ENCODE data around the gene CENPM. TPM values are rescaled to one million over a fixed set of nuclear protein-coding genes. Genes with fewer than 3 reads are reported as not detected.

The CENPM gene
- total and polyA plus RNA-seq, 2 donors (not counting 3 experiments of a cell fraction or from before 2014, with no cell fraction given), result 34.5 to 37.4 TPM

- Histone ChIP-seq H3K9me1 (replicated peaks; ENCODE audit: control insufficient read depth, extremely low read depth, insufficient read depth, low read length) (no peaks in the 10 kb centered on the region), H3K9ac (replicated peaks; ENCODE audit: extremely low read depth, insufficient read depth, low read length) (no peak overlapping the region), H3K4me3 (replicated peaks in 1 of 3; ENCODE audit: insufficient read depth in 1 of 3, low read depth in 1 of 3, low read length in 3 of 3) (no peak overlapping the region), H3K36me3 (ENCODE audit: control insufficient read depth in 2 of 2, extremely low read depth in 1 of 2, insufficient read depth in 2 of 2, low read length in 2 of 2) (peaks cover 20 to 45% of the 10 kb centered on the region in 2 experiments), H3K4me1 (ENCODE audit: control insufficient read depth, extremely low read depth, insufficient read depth, low read length) (no peaks in the 10 kb centered on the region), H4K20me1 (replicated peaks; ENCODE audit: control insufficient read depth, extremely low read depth, insufficient read depth, low read length) (no peaks in the 10 kb centered on the region), H3K9me3 (replicated peaks; ENCODE audit: control insufficient read depth, insufficient read depth, low read length) (no peaks in the 10 kb centered on the region), H3K79me2 (ENCODE audit: control insufficient read depth, insufficient read depth, low read length) (no peaks in the 10 kb centered on the region), H3K27ac (ENCODE audit: insufficient read depth, low read depth, low read length) (no peak overlapping the region), H2AFZ (ENCODE audit: low read depth, low read length) (no peak overlapping the region), H3K4me2 (ENCODE audit: insufficient read depth, low read length) (no peak overlapping the region), H3K27me3 (ENCODE audit: control insufficient read depth in 2 of 2, insufficient read depth in 2 of 2, low read length in 2 of 2) (no peaks in the 10 kb centered on the region)
- intact Hi-C loops (cut with micrococcal nuclease) (no loop called here), dilution Hi-C loops (cut with MboI; ENCODE audit: extremely low pct_ligation_motif_present, low sequenced_read_pairs) (no loop called here)
- ChIA-PET CTCF (no interaction called here), POLR2A (no interaction called here)
- no TSS peak for BruUV-seq (replicated peaks)
- no peak for FAIRE-seq
- TF ChIP-seq GATA2 (IDR thresholded peaks at IDR 0.05; ENCODE audit: insufficient read depth, insufficient read length, low read depth, low read length), result no peak
- TF ChIP-seq EZH2 (IDR thresholded peaks at IDR 0.05; ENCODE audit: borderline replicate concordance, low read depth, low read length, severe bottlenecking), result no peak
- TF ChIP-seq FOS (IDR thresholded peaks at IDR 0.05; ENCODE audit: borderline replicate concordance, insufficient read depth, low read length), result no peak
- no peak for TF ChIP-seq MYC (IDR thresholded peaks at IDR 0.05; ENCODE audit: low read depth, low read length)
- TF ChIP-seq JUN (IDR thresholded peaks at IDR 0.05; ENCODE audit: borderline replicate concordance, insufficient read depth, insufficient read length, low read depth), result no peak
- TF ChIP-seq MAX (IDR thresholded peaks at IDR 0.05; ENCODE audit: insufficient read depth, insufficient read length), result no peak
- TF ChIP-seq CTCF (IDR thresholded peaks at IDR 0.05; ENCODE audit: extremely low read depth in 1 of 2, insufficient read depth in 1 of 2, low read depth in 1 of 2, low read length in 2 of 2), result no peak
- TF ChIP-seq POLR2A (IDR thresholded peaks at IDR 0.05; ENCODE audit: low read depth, low read length), result no peak
- TF ChIP-seq POLR2AphosphoS5 (IDR thresholded peaks at IDR 0.05; ENCODE audit: insufficient read depth, low read depth, low read length), result no peak
- DNase-seq (ENCODE audit: low read depth, low spot score), result no peak
Measured at GRCh38 chr22:41892721-41893120, 54.2 kb downstream of the CENPM start.
